ENCODE measurements around the gene COX10.

- TF ChIP-seq CTCF (conservative IDR thresholded peaks at IDR 0.05; ENCODE audit: low read length) (no peak), EZH2phosphoT487 (IDR thresholded peaks at IDR 0.05; ENCODE audit: borderline replicate concordance, low read depth, low read length) (no peak)
These were observed 52.6 kb downstream of the COX10 start for GRCh38 chr17:14121952-14122351.

Data from OCI-LY7 (cell line).